NCI-H1417 treated with DMSO at 0.1 percent for 48 hours (cell line): ENCODE results near the gene NES.
"Not testable (repeated sequence)": the region's sequence is repeated elsewhere in the genome, so short reads cannot be mapped to it uniquely, and the experiment has no call there.

Experiments used
- DNase-seq: peaks from one replicate; lab custom pipeline; 2025; lab: John Stamatoyannopoulos, UW

The NES gene

DNA sequence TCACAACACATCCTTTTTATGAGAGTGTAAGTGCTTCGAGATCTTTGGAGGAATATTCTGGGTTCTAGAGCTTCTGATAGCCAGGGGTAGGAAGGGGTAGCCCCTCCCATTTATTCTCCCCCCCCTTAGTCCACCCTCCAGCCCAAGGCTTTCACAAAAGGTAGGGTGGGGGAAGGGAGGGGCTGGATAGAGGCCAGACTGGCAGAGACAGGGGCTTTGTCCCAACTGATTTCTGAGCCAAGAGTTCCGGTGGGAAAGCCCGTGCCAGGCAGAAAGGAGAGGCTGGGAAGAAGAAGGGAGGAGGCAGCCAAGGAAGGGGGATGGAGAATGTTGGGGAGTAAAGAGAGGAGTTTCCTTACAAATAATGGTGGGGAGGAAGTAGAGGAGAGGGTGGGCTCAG lies 32.2 kb downstream of the NES start:
- DNase-seq: no peak

DNA sequence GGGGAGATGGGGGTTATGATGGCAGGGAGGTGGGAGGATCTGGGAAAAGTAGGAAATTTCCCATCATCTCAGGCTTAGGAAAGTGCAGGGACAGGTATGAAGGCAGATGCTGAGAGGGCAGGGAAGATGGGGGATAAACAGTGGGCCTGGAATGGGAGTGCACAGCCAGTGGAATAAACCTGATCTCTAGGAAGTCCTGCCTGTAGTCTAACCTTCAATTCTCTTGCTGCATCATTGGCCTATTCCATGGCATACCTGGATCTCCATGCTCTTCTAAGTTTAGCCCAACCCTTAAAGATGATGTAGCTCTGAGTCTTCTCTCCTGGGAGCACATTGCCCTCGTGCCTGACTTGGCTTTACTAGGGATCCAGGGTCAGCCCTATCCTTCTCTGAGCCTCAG lies 32.6 kb downstream of the NES start:
- DNase-seq: no peak

- no peak for DNase-seq
Observed at GRCh38 chr1:156644146-156644545, 33.1 kb downstream of the NES start.

GRCh38 chr1:156643778-156644092 lies 33.5 kb downstream of the NES start:
- no peak for DNase-seq

GRCh38 chr1:156643049-156643777 lies 34.0 kb downstream of the NES start:
- no peak for DNase-seq

- DNase-seq: no peak
Observed at GRCh38 chr1:156642265-156643048, 34.8 kb downstream of the NES start.

DNA sequence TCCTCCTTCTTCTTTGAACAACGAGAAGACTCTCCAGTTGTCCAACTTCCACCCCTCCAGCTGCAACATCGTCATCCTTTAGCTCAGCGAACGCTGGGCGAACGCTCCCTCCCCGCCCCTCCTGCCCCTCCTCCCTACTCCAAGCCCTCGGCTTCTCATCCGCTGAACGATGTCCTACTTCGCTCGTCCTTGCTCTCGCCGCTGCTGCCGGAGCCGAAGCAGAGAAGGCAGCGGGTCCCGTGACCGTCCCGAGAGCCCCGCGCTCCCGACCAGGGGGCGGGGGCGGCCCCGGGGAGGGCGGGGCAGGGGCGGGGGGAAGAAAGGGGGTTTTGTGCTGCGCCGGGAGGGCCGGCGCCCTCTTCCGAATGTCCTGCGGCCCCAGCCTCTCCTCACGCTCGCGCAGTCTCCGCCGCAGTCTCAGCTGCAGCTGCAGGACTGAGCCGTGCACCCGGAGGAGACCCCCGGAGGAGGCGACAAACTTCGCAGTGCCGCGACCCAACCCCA lies 35.4 kb downstream of the NES start, which contains the start of gene BCAN:
Gene BCAN, plus strand, starts transcription at position 357 of the 504 bp plus-strand sequence. CDS start 3,938 bp downstream, outside the sequence.
- no peak for DNase-seq

GRCh38 chr1:156640842-156641706 lies 36.1 kb downstream of the NES start:
- DNase-seq: no peak

- DNase-seq: no peak
Observed at GRCh38 chr1:156639601-156640101, 37.6 kb downstream of the NES start.

DNA sequence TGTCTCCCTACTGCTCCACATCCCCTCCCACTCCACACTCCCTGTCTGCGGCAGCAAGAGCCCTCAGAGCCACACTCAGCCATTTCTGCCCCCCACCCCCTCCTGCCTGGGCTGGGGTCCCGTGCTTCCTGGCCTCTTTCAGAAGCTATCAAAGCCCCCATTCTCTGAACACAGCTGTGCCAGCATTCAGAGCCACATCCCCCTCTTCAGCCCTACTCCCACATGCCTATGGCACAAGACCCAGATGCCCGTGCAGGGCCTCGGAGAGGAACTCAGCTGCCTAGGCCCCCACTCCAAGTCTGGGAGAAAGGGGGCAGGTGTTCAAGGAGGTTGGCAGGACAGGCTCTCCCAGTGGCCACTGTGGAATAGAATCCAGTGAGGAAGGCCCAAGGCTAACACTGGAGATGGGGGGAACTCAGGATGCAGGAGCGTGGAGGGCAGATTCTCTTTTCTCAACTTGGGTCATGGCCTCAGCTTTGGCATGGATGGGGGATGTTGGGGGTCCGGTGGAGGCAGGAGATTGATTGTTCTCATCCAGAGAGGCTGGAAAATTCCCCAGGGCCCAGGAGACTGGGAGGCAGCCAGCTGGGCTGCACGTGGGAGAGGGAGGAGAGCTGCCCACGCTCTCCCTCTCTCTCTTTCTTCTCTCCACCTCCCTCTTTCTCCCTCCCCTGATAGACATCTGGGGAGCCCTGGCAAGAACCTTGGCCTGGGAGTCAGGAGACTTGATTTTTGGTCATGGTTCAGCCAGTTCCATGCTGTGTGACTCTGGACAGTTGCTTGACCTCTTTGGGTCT lies 38.8 kb downstream of the NES start:
- no peak for DNase-seq

DNA sequence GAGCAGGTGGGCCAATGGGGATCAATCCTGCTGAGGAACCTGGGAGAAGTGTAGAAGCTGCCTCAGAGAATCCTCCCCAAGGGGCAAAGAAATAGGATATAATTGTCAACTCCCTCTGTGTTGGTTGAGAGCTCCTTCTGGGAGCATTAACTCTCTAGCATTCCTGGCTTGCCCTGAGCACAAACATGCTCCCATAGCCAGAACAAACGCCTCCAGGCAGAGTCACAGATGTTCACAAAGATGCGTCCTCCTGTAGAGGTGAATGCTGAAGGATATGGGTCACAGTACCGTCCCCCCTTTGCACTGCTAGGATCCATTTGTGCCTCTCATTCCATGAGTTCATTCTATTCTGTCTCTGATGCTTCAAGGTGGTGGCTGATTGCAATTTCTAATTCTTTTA lies 44.9 kb downstream of the NES start:
- no peak for DNase-seq

DNA sequence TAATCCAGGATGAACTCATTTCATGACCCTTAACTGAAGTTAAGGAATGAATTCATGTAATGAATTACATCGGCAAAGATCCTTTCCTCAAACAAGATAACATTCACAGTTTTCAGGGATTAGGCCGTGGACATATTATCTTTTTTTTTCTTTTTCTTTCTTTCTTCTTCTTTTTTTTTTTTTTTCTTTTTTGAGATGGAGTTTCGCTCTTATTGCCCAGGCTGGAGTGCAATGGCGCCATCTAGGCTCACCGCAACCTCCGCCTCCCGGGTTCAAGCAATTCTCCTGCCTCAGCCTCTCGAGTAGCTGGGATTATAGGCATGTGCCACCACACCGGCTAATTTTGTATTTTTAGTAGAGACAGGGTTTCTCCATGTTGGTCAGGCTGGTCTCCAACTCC lies 46.1 kb downstream of the NES start:
- not testable (repeated sequence) for DNase-seq

DNA sequence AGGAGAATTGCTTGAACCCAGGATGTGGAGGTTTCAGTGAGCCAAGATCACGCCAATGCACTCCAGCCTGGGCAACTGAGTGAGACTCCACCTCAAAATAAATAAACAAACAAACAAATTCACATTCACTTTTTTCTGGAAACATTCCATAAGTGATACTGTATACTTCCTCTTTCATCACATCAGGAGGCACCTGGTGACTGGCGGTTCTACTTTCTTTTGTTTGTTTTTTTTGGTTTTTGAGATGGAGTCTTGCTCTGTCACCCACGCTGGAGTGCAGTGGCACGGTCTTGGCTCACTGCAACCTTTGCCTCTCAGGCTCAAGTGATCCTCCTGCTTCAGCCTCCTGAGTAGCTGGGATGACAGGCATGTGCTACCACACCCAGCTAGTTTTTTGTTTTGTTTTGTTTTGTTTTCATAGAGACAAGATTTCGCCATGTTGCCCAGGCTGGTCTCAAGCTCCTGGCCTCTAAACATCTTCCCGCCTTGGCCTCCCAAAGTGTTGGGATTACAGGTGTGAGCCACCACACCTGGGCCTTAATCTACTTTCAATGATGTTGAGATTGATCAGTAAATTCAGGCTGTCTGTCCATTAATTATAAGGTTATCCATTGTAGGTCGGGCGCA lies 47.3 kb downstream of the NES start:
- DNase-seq: no peak

DNA sequence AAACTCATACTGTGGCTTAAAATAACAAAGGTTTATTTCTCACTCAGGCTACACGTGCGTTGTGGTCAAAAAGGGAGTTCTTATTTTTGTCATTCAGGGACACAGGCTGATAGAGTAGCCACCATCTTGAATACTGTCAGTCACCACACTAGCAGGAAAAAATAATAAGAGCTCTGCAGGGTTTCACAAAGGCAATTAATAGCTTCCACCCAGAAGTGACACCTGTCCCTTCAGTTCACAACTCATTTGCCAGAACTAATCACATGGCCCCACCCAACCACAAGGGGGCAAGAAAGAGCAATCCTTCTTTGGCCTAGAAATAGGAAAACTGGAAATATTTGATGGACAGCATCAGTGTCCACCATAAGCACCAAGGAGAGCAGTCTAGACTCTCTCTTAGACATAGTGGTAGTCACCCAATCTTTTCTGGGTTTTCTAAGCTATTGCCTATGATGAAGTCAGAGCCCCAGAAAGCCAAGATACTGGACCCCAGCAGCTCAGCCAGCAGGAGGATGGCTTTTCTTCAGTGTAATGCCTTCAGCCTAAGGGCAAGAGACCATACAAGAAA lies 49.8 kb downstream of the NES start:
- no peak for DNase-seq

GRCh38 chr1:156626079-156626438 lies 51.1 kb downstream of the NES start:
- no peak for DNase-seq

DNA sequence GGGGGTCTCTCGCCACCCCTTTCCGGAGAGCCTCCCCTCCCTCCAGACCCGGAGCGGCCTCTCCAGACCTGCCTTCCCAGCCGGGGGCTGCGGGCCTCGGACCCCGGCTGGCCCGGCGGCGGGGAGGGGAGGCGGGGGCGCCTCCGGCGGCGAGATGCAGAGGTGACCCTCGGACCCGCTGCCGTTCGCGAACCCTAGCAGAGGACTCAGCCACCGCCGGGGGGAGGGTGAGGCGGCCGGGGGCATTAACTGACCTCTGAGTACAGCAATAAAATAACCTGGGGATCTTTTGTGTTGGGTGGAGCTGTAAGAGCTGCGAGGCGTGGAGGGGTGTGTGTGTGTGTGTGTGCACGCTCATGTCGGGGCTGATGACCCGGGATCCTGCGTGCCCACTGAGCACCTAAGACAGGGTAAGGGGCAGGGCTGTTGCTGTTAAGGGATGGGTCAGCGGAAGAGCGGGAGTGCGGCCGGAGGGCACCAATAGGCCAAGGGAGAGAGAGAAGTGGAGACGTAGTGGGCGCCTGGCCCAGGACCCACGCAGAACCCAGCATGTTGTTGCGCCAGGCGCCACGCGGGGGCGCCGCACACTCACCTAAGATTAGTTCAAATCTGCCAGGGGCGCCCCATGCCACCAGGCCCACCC lies 51.6 kb downstream of the NES start:
- DNase-seq: no peak

DNA sequence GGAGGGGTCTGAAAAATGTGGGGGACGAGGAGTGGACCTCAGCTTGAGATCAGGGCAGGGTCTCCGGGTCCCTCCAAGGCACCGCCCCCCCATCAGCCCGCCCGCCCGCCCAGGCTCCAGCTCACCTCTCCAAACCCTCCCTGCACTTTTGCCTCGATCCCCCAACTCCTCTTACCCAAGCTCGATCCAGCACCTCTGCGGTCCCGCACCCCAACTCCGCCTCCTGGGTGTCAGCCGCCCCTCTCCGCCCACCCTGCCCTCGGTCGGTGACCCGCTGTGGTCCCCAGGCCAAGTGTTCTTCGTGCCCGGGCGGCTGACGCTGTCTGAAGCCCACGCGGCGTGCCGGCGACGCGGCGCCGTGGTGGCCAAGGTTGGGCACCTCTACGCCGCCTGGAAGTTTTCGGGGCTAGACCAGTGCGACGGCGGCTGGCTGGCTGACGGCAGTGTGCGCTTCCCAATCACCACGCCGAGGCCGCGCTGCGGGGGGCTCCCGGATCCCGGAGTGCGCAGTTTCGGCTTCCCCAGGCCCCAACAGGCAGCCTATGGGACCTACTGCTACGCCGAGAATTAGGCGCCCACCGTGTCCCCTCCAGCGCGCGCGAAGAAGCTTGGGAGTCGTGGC lies 52.3 kb downstream of the NES start:
- DNase-seq: no peak

DNA sequence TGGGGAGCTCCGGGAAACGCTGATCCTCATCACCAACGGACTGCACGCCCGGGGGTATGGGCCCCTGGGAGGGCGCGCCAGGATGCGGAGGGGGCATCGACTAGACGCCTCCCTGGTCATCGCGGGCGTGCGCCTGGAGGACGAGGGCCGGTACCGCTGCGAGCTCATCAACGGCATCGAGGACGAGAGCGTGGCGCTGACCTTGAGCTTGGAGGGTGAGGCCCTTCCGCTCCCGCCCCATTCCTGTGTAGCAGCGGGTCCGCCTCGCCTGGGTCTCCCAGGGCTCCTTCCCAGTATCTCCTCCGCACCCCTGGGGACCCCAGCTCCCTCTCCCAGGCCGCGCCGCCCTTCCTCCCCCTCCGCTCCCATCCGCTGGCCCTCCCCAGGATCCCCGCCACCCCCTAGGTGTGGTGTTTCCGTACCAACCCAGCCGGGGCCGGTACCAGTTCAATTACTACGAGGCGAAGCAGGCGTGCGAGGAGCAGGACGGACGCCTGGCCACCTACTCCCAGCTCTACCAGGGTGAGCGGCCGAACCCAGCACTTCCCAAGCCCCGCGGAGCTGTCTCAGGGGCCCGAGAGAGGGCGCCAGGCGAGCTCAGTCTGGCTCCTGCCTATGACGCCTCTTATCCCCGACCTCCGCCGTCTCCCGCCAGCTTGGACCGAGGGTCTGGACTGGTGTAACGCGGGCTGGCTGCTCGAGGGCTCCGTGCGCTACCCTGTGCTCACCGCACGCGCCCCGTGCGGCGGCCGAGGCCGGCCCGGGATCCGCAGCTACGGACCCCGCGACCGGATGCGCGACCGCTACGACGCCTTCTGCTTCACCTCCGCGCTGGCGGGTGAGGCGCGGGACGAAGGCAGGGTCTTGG lies 53.0 kb downstream of the NES start:
- DNase-seq: no peak
